NCI-H2029 (cell line): ENCODE measurements around the gene DUSP16.
"Not testable (repeated sequence)": the region's sequence is repeated elsewhere in the genome, so short reads cannot be mapped to it uniquely, and the experiment has no call there.

Source experiments
- DNase-seq: peaks from one replicate; lab custom pipeline; 2025; lab: John Stamatoyannopoulos, UW

The DUSP16 gene

DNA sequence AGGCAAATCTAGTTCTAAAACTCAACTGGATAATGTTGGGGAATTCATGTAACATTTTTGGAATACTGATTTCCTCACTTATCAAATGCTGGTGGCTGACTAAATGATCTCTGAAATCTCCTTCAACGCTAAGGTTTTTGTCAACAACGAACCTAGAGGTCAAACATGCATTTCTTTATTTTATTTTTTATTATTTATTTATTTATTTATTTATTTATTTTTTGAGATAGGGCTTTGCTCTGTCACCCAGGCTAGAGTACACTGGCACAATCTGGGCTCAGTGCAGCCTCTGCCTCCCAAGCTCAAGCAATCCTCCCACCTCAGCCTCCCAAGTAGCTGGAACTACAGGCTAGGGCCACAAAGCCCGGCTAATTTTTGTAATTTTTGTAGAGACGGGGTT is 64.5 kb downstream of the DUSP16 start:
- no peak for DNase-seq

- DNase-seq = no peak
Measured at GRCh38 chr12:12495536-12495935, 67.1 kb downstream of the DUSP16 start.

GRCh38 chr12:12492547-12492946 is 70.1 kb downstream of the DUSP16 start:
- no peak for DNase-seq

DNA sequence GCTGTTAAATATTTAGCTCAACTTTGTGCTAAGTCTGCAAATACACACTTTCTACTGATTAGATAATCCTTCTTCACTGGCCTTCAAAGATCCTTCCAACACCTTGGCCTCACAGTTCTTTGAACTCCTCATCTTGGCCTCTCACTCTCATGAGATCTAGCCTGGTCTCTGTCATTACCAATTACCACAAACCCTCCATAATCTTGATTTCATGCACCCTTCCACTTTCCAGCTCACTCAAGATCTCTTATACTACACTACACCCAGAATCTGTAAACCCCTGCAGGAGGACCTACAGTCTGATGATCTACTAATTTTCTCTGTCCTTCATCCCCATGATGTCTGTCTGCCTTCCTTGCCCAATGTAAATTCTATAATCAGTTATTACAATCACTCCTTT is 71.1 kb downstream of the DUSP16 start:
- DNase-seq = no peak

DNA sequence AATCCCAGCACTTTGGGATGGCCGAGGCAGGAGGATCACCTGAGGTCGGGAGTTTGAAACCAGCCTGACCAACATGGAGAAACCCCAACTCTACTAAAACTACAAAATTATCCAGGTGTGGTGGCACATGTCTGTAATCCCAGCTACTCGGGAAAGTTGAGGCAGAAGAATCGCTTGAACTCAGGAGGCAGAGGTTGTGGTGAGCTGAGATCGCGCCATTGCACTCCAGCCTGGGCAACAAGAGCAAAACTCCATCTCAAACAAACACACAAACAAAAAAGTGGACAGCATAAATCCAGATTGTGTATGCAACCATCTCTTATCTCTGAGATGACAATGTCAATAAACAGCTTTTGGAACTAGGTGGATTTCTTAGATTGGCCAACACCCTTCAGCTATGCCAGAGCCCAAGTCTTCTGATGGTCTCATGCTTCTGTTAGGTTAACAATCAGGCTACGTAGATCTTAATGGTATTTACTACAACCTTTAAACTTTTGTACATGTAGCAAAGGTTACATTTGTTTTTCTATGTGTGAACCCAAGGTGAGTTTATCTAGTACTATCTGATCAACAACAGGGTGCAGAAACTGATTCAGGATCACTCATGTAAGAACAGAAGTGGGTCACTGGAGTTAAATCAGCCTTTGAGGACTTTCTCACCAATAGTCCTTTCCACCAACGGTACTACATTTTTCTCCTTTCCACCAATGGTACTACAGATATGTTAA is 73.7 kb downstream of the DUSP16 start:
- DNase-seq = no peak

GRCh38 chr12:12488296-12488695 is 74.4 kb downstream of the DUSP16 start:
- DNase-seq = no peak

- DNase-seq = no peak
Measured at GRCh38 chr12:12487490-12487889, 75.2 kb downstream of the DUSP16 start.

GRCh38 chr12:12486661-12487240 is 75.9 kb downstream of the DUSP16 start:
- no peak for DNase-seq

GRCh38 chr12:12483438-12483837 is 79.2 kb downstream of the DUSP16 start:
- DNase-seq = no peak

GRCh38 chr12:12482959-12483358 is 79.7 kb downstream of the DUSP16 start:
- DNase-seq = no peak

GRCh38 chr12:12482150-12482761 is 80.4 kb downstream of the DUSP16 start:
- no peak for DNase-seq

- DNase-seq = no peak
Measured at GRCh38 chr12:12481631-12482030, 81.0 kb downstream of the DUSP16 start.

GRCh38 chr12:12480074-12480473 is 82.6 kb downstream of the DUSP16 start:
- DNase-seq = no peak

GRCh38 chr12:12477532-12477890 is 85.2 kb downstream of the DUSP16 start:
- no peak for DNase-seq

- DNase-seq = no peak
Measured at GRCh38 chr12:12476857-12477531, 85.7 kb downstream of the DUSP16 start.

- no peak for DNase-seq
Measured at GRCh38 chr12:12474931-12475795, 87.5 kb downstream of the DUSP16 start.

GRCh38 chr12:12474471-12474928 is 88.2 kb downstream of the DUSP16 start:
- DNase-seq = no peak

DNA sequence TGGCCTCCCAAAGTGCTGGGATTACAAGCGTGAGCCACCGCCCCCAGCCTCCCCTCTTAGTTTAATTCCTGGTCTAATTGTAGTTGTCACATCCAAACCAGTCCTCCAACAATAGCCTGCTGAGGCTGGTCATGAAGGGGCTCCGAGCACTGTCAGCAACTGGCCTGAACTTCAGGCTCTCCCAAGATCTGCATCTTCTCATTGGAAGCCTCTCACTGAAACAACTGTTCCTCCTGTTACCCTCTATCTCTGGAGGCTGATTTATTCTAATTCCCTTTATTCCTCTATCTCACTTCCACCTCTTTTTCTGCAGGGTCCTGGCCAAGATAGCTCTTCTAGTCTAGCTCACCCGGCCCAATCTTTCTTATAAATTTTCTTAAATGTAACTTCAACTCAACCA is 89.4 kb downstream of the DUSP16 start:
- DNase-seq = no peak

- DNase-seq = not testable (repeated sequence)
Measured at GRCh38 chr12:12471982-12472961, 90.4 kb downstream of the DUSP16 start.

GRCh38 chr12:12470751-12471306 is 91.8 kb downstream of the DUSP16 start:
- DNase-seq = no peak
